Caco-2 (cell line): ENCODE data around the gene SLC2A13. TPM values are rescaled to one million over a fixed set of nuclear protein-coding genes. Genes with fewer than 3 reads are reported as not detected.
A peak's percentile ranks its signal among the peaks of the same experiment; 100 is the strongest.

ENCODE experiments used
- BruUV-seq: library from RNA; stranded (reverse); fragments of 400-500 nt; replicated peaks from 2 replicates; lab custom pipeline; 2021; lab: Mats Ljungman, UMichigan
- CTCF ChIA-PET: fragments of 300-600 bp; sonication (Branson Sonifier 250); formaldehyde crosslinking; loops from one replicate; lab custom pipeline; 2022; ENCODE audit warnings: antibody characterized with exemption; lab: Charles Lee
- POLR2A ChIA-PET: fragments of 300-600 bp; sonication (Branson Sonifier 250); formaldehyde crosslinking; loops from one replicate; lab custom pipeline; 2022; ENCODE audit warnings: antibody characterized with exemption; lab: Charles Lee
- DNase-seq, 2 experiments: peaks; one replicate each; pipeline versions ENCODE4 v3.0.0 to v3.0.0-alpha.2; 2020 to 2022
- H3K27me3 ChIP-seq: replicated peaks from 2 replicates; pipeline ENCODE4 v1.6.0; 2011; ENCODE audit warnings: low read length; ENCODE audit not compliant: control insufficient read depth, insufficient read depth
- H3K36me3 ChIP-seq: 2 replicates; pipeline ENCODE4 v1.5.1; 2011; ENCODE audit warnings: low read length; ENCODE audit not compliant: control insufficient read depth, insufficient read depth
- H3K4me1 ChIP-seq: fragments of 250-450 bp; sonication (Bioruptor Pico); 2 replicates; pipeline ENCODE4 v1.5.1; 2020; ENCODE audit warnings: mild to moderate bottlenecking
- H3K4me3 ChIP-seq: 2 replicates; pipeline ENCODE4 v1.5.1; 2011; ENCODE audit warnings: low read depth, mild to moderate bottlenecking, control low read depth, low read length
- H3K9me3 ChIP-seq: fragments of 250-450 bp; sonication (Bioruptor Pico); 2 replicates; pipeline ENCODE4 v1.5.1; 2020; ENCODE audit warnings: mild to moderate bottlenecking, moderate library complexity
- H3K27ac Mint-ChIP-seq: one replicate; pipeline ENCODE4 v1.8.0; 2022; ENCODE audit warnings: mixed read lengths; ENCODE audit not compliant: unreplicated experiment
- H3K27me3 Mint-ChIP-seq: one replicate; pipeline ENCODE4 v1.8.0; 2022; ENCODE audit warnings: mixed read lengths; ENCODE audit not compliant: insufficient read depth, unreplicated experiment
- H3K36me3 Mint-ChIP-seq: one replicate; pipeline ENCODE4 v1.8.0; 2022; ENCODE audit warnings: mild to moderate bottlenecking, mixed read lengths; ENCODE audit not compliant: insufficient read depth, unreplicated experiment
- H3K4me1 Mint-ChIP-seq: one replicate; pipeline ENCODE4 v1.8.0; 2022; ENCODE audit warnings: low read depth, mixed read lengths; ENCODE audit not compliant: unreplicated experiment
- H3K4me3 Mint-ChIP-seq: one replicate; pipeline ENCODE4 v1.8.0; 2022; ENCODE audit warnings: mild to moderate bottlenecking, moderate library complexity, mixed read lengths; ENCODE audit not compliant: unreplicated experiment
- H3K9me3 Mint-ChIP-seq: one replicate; pipeline ENCODE4 v1.8.0; 2022; ENCODE audit warnings: mixed read lengths; ENCODE audit not compliant: unreplicated experiment
- CTCF ChIP-seq, 2 experiments: fragments of 200-600 bp in 1 of 2; IDR thresholded peaks; 1 replicate in 1 of 2; 2 replicates in 1 of 2; pipeline versions ENCODE4 v1.5.1 to v1.8.0; 2011 to 2022; ENCODE audit warnings: antibody characterized with exemption in 1 of 2, control low read depth in 1 of 2, inconsistent platforms in 1 of 2, low read depth in 1 of 2, low read length in 1 of 2, mild to moderate bottlenecking in 1 of 2, moderate library complexity in 1 of 2; ENCODE audit not compliant: insufficient read depth in 1 of 2, severe bottlenecking in 1 of 2, unreplicated experiment in 1 of 2
- intact Hi-C: fragments of 100-400 bp; cut with micrococcal nuclease; formaldehyde crosslinking; loops from one replicate; pipeline ENCODE4 v1.10.0; 2022; ENCODE audit not compliant: unreplicated experiment
- total RNA-seq: library from RNA; stranded (reverse); gene quantifications from 2 replicates; pipeline ENCODE4 v1.2.3, GENCODE V29; 2022

SLC2A13 gene
- total RNA-seq, 1 experiment from 2014 or later = 3.0 TPM

GRCh38 chr12:40099423-40099853, 6.4 kb downstream of the SLC2A13 start:
- Histone ChIP-seq H3K36me3 (no peaks in the 10 kb centered on the region), H3K4me1 (peaks cover 4% of the 10 kb centered on the region; the same call in 1 of the 2 replicates), H3K4me3 (no peak overlapping the region), H3K9me3 (no peaks in the 10 kb centered on the region), H3K27me3 (no peaks in the 10 kb centered on the region)
- POLR2A ChIA-PET = no interaction called here
- Mint-ChIP-seq H3K27me3 (no peaks in the 10 kb centered on the region), H3K4me1 (peaks cover 20% of the 10 kb centered on the region), H3K9me3 (no peaks in the 10 kb centered on the region), H3K36me3 (peaks cover 9% of the 10 kb centered on the region), H3K27ac (no peak overlapping the region), H3K4me3 (no peak overlapping the region)
- BruUV-seq = no TSS peak
- peak in 1 of 2 experiments; percentile 29 for DNase-seq
- CTCF ChIA-PET = no interaction called here
- TF ChIP-seq CTCF (IDR thresholded peaks at IDR 0.05; ENCODE audit: insufficient read depth in 1 of 2, low read depth in 1 of 2, low read length in 1 of 2, severe bottlenecking in 1 of 2, unreplicated experiment in 1 of 2) = no peak
- intact Hi-C loops = no loop called here

- H3K4me1 ChIP-seq = no peaks in the 10 kb centered on the region
- no peak for DNase-seq
- H3K27ac Mint-ChIP-seq = no peak overlapping the region
- no peak overlapping the region for H3K4me3 Mint-ChIP-seq
- H3K4me1 Mint-ChIP-seq = peaks cover 16% of the 10 kb centered on the region
- peaks cover 9% of the 10 kb centered on the region for H3K36me3 Mint-ChIP-seq
- H3K36me3 ChIP-seq = no peaks in the 10 kb centered on the region
- TF ChIP-seq CTCF (IDR thresholded peaks at IDR 0.05; ENCODE audit: insufficient read depth in 1 of 2, low read depth in 1 of 2, low read length in 1 of 2, severe bottlenecking in 1 of 2, unreplicated experiment in 1 of 2) = no peak
- no peaks in the 10 kb centered on the region for H3K9me3 Mint-ChIP-seq
- intact Hi-C loops = no loop called here
- no peaks in the 10 kb centered on the region for H3K9me3 ChIP-seq
- no TSS peak for BruUV-seq
- H3K27me3 ChIP-seq = no peaks in the 10 kb centered on the region
- no peaks in the 10 kb centered on the region for H3K27me3 Mint-ChIP-seq
- no peak overlapping the region for H3K4me3 ChIP-seq
- ChIA-PET CTCF (no interaction called here), POLR2A (no interaction called here)
Observed at GRCh38 chr12:40098406-40099145, 7.3 kb downstream of the SLC2A13 start.

GRCh38 chr12:40093512-40093911, 12.4 kb downstream of the SLC2A13 start:
- no peaks in the 10 kb centered on the region for H3K9me3 ChIP-seq
- no peak for TF ChIP-seq CTCF (IDR thresholded peaks at IDR 0.05; ENCODE audit: insufficient read depth in 1 of 2, low read depth in 1 of 2, low read length in 1 of 2, severe bottlenecking in 1 of 2, unreplicated experiment in 1 of 2)
- Mint-ChIP-seq H3K27me3 (no peaks in the 10 kb centered on the region), H3K4me3 (no peak overlapping the region), H3K9me3 (no peaks in the 10 kb centered on the region), H3K27ac (no peak overlapping the region), H3K36me3 (no peaks in the 10 kb centered on the region), H3K4me1 (no peaks in the 10 kb centered on the region)
- ChIA-PET POLR2A (no interaction called here), CTCF (no interaction called here)
- no TSS peak for BruUV-seq
- DNase-seq = no peak
- intact Hi-C loops = no loop called here
- 0 out of 2 replicates have a peak, but pooled peaks cover 9% of the 10 kb centered on the region for H3K4me1 ChIP-seq
- H3K4me3 ChIP-seq = no peak overlapping the region
- H3K27me3 ChIP-seq = no peaks in the 10 kb centered on the region
- no peaks in the 10 kb centered on the region for H3K36me3 ChIP-seq
